ENCODE measurements around the gene CACTIN. TPM values are rescaled to one million over a fixed set of nuclear protein-coding genes. Genes with fewer than 3 reads are reported as not detected.

CACTIN gene
- polyA plus RNA-seq, 1 of the 3 experiments (the other 2 are of a cell fraction) = 36.4 TPM

DNA sequence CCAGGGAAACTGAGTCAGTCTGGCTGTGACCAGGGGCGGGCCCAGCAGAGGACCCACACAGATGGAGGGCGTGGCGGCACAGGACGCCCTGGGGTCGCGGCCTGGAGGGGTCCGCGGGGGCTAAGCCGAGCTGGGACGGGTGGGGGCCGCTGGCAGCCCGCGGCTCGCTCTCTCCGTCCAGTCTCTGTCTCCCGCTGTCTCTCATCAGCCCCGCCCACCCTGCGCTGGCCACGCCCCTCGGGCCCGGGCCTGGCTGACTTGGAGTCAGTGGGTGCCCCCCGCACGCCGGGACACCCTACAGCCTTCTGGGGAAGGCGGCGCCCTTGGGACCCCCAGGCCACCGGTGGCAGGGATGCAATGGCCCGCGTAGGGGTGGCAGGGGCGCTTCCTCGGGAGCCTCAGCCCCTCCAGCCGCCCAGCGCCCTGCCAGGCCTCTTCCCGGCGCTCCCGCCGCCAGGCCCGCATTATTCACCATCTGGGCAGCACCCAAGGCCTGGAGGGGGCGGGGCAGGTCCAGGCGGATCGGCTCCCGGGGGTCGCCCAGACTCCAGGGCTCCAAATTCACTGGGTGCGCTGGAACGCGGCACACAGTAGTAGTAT is 19.8 kb downstream of the CACTIN start, which contains the start of gene TBXA2R:
TSS of gene TBXA2R (minus strand) at position 186 of the 600 bp plus-strand sequence. CDS start 6,241 bp downstream, outside the sequence.
- DNase-seq = peak; percentile 96
- Histone ChIP-seq H3F3A (replicated peaks; ENCODE audit: insufficient read depth) (no peaks in the 10 kb centered on the region), H3K4me2 (peak within 1 kb of the TSS; percentile 99), H3K79me2 (ENCODE audit: insufficient read depth) (no peaks in the 10 kb centered on the region), H3K27me3 (ENCODE audit: insufficient read depth) (no peaks in the 10 kb centered on the region), H3K4me3 (ENCODE audit: low read depth in 2 of 2, low read length in 1 of 2) (peak within 1 kb of the TSS; percentile 52 to 73), H3K4me1 (ENCODE audit: control insufficient read depth in 1 of 2, insufficient read depth in 2 of 2, low read depth in 1 of 2, low read length in 1 of 2) (peaks cover 8 to 14% of the 10 kb centered on the region in 2 experiments; a peak in 1 of 4 replicates), H2AFZ (ENCODE audit: low read depth) (peak within 1 kb of the TSS; percentile 82; the same call in 1 of the 2 replicates), H3K36me3 (replicated peaks in 1 of 2; ENCODE audit: control insufficient read depth in 1 of 2, insufficient read depth in 2 of 2, low read length in 1 of 2) (peaks cover 0 to 12% of the 10 kb centered on the region in 2 experiments), H4K20me1 (ENCODE audit: insufficient read depth) (no peaks in the 10 kb centered on the region), H3K9me2 (no peaks in the 10 kb centered on the region), H3K9ac (peak within 1 kb of the TSS; percentile 73), H3K27ac (ENCODE audit: low read depth in 2 of 2, low read length in 1 of 2) (peak within 1 kb of the TSS; percentile 33 to 36; a peak in 3 of 4 replicates), H3K9me3 (no peaks in the 10 kb centered on the region)
- WGBS (ENCODE audit: low lambda C conversion rate) = 9% methylated on average over 16 of the region's 46 CpGs
- ChIA-PET POLR2A (no interaction called here), CTCF (interaction anchor here (0.6 to 1.1 kb wide), 3 partner anchors 22 to 335 kb away, joined by 3 to 5 read pairs (median 3); partner anchors contain the start of gene GIPC3)
- no peak for TF ChIP-seq RXRA (IDR thresholded peaks at IDR 0.05; ENCODE audit: borderline replicate concordance, low read depth)
- peak; percentile 21; the same call in 1 of the 2 replicates for TF ChIP-seq MXI1 (IDR thresholded peaks at IDR 0.05; ENCODE audit: low read depth, low read length)
- no peak; the same call in 1 of the 2 replicates for TF ChIP-seq TCF12 (IDR thresholded peaks at IDR 0.05)

DNA sequence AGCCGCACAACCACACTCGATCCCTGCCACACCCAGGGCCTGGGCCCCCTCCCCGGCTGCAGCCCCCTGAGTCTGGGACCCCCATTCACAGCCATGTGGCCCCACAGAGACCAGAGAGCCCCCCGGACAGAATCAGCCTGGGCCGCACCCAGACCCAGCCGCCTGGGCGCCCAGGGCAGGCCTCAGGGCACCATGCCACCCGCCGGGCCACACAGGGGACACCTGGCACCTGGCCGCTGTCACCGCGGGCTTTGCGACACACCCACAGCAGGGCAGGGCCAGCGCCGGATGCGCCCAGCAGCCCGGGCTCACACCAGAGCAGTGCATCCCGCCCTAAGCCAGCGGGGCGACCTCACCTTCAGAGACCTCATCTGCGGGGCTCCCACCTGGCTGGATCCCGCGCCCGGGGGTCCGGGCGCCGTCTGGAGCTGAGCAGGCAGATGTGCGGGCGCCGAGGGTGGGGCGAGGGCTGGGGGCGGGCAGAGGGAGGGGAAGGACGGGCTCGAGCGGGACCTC is 20.4 kb downstream of the CACTIN start:
- Histone ChIP-seq H3K9me3 (no peaks in the 10 kb centered on the region), H3K27ac (ENCODE audit: low read depth in 2 of 2, low read length in 1 of 2) (peak overlapping the region in 1 of 2 experiments; percentile 36; a peak in 1 of 4 replicates), H3K4me1 (ENCODE audit: control insufficient read depth in 1 of 2, insufficient read depth in 2 of 2, low read depth in 1 of 2, low read length in 1 of 2) (peaks cover 8 to 14% of the 10 kb centered on the region in 2 experiments; a peak in 1 of 4 replicates), H3K79me2 (ENCODE audit: insufficient read depth) (no peaks in the 10 kb centered on the region), H3K9me2 (no peaks in the 10 kb centered on the region), H3K4me2 (peak overlapping the region; percentile 99), H2AFZ (ENCODE audit: low read depth) (peak overlapping the region; percentile 82; the same call in 1 of the 2 replicates), H3K4me3 (ENCODE audit: low read depth in 2 of 2, low read length in 1 of 2) (peak overlapping the region; percentile 52 to 73), H4K20me1 (ENCODE audit: insufficient read depth) (no peaks in the 10 kb centered on the region), H3F3A (replicated peaks; ENCODE audit: insufficient read depth) (no peaks in the 10 kb centered on the region), H3K36me3 (replicated peaks in 1 of 2; ENCODE audit: control insufficient read depth in 1 of 2, insufficient read depth in 2 of 2, low read length in 1 of 2) (peaks cover 0 to 6% of the 10 kb centered on the region in 2 experiments), H3K9ac (peak overlapping the region; percentile 73), H3K27me3 (ENCODE audit: insufficient read depth) (no peaks in the 10 kb centered on the region)
- DNase-seq = peak; percentile 78
- ChIA-PET CTCF (interaction anchor here (1.0 kb wide), 1 partner anchor 61 kb away, joined by 3 read pairs; no protein-coding TSS in a partner anchor), POLR2A (no interaction called here)
- TF ChIP-seq MXI1 (IDR thresholded peaks at IDR 0.05; ENCODE audit: low read depth, low read length) = no peak
- TF ChIP-seq, protein P1, sequence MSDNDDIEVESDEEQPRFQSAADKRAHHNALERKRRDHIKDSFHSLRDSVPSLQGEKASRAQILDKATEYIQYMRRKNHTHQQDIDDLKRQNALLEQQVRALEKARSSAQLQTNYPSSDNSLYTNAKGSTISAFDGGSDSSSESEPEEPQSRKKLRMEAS (IDR thresholded peaks at IDR 0.05; ENCODE audit: low read depth) = no peak
- no peak for TF ChIP-seq RXRA (IDR thresholded peaks at IDR 0.05; ENCODE audit: borderline replicate concordance, low read depth)
- TF ChIP-seq, protein P2, sequence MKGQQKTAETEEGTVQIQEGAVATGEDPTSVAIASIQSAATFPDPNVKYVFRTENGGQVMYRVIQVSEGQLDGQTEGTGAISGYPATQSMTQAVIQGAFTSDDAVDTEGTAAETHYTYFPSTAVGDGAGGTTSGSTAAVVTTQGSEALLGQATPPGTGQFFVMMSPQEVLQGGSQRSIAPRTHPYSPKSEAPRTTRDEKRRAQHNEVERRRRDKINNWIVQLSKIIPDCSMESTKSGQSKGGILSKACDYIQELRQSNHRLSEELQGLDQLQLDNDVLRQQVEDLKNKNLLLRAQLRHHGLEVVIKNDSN (IDR thresholded peaks at IDR 0.05; ENCODE audit: borderline replicate concordance, low read depth) = no peak
- TF ChIP-seq, protein P3, sequence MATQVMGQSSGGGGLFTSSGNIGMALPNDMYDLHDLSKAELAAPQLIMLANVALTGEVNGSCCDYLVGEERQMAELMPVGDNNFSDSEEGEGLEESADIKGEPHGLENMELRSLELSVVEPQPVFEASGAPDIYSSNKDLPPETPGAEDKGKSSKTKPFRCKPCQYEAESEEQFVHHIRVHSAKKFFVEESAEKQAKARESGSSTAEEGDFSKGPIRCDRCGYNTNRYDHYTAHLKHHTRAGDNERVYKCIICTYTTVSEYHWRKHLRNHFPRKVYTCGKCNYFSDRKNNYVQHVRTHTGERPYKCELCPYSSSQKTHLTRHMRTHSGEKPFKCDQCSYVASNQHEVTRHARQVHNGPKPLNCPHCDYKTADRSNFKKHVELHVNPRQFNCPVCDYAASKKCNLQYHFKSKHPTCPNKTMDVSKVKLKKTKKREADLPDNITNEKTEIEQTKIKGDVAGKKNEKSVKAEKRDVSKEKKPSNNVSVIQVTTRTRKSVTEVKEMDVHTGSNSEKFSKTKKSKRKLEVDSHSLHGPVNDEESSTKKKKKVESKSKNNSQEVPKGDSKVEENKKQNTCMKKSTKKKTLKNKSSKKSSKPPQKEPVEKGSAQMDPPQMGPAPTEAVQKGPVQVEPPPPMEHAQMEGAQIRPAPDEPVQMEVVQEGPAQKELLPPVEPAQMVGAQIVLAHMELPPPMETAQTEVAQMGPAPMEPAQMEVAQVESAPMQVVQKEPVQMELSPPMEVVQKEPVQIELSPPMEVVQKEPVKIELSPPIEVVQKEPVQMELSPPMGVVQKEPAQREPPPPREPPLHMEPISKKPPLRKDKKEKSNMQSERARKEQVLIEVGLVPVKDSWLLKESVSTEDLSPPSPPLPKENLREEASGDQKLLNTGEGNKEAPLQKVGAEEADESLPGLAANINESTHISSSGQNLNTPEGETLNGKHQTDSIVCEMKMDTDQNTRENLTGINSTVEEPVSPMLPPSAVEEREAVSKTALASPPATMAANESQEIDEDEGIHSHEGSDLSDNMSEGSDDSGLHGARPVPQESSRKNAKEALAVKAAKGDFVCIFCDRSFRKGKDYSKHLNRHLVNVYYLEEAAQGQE (IDR thresholded peaks at IDR 0.05; ENCODE audit: low read depth, low read length) = no peak
- TF ChIP-seq EP300 (IDR thresholded peaks at IDR 0.05; ENCODE audit: borderline replicate concordance in 1 of 2, low read depth in 1 of 2, low read length in 1 of 2) = no peak
- TF ChIP-seq TCF12 (IDR thresholded peaks at IDR 0.05) = no peak
- TF ChIP-seq, protein P4, sequence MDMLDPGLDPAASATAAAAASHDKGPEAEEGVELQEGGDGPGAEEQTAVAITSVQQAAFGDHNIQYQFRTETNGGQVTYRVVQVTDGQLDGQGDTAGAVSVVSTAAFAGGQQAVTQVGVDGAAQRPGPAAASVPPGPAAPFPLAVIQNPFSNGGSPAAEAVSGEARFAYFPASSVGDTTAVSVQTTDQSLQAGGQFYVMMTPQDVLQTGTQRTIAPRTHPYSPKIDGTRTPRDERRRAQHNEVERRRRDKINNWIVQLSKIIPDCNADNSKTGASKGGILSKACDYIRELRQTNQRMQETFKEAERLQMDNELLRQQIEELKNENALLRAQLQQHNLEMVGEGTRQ (IDR thresholded peaks at IDR 0.05; ENCODE audit: borderline replicate concordance, low read depth, low read length) = no peak
- TF ChIP-seq MEF2A (IDR thresholded peaks at IDR 0.05; ENCODE audit: borderline replicate concordance, low read depth) = no peak
- no peak for TF ChIP-seq RAD21 (IDR thresholded peaks at IDR 0.05; ENCODE audit: low read length)
- TF ChIP-seq EZH2phosphoT487 (IDR thresholded peaks at IDR 0.05; ENCODE audit: borderline replicate concordance, low read depth) = no peak
- TF ChIP-seq, protein P5, sequence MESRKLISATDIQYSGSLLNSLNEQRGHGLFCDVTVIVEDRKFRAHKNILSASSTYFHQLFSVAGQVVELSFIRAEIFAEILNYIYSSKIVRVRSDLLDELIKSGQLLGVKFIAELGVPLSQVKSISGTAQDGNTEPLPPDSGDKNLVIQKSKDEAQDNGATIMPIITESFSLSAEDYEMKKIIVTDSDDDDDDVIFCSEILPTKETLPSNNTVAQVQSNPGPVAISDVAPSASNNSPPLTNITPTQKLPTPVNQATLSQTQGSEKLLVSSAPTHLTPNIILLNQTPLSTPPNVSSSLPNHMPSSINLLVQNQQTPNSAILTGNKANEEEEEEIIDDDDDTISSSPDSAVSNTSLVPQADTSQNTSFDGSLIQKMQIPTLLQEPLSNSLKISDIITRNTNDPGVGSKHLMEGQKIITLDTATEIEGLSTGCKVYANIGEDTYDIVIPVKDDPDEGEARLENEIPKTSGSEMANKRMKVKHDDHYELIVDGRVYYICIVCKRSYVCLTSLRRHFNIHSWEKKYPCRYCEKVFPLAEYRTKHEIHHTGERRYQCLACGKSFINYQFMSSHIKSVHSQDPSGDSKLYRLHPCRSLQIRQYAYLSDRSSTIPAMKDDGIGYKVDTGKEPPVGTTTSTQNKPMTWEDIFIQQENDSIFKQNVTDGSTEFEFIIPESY (IDR thresholded peaks at IDR 0.05; ENCODE audit: borderline replicate concordance, low read depth) = no peak
- TF ChIP-seq FOSL2 (IDR thresholded peaks at IDR 0.05; ENCODE audit: borderline replicate concordance, low read depth) = no peak
- no peak for TF ChIP-seq ELF1 (IDR thresholded peaks at IDR 0.05)
- TF ChIP-seq NFIC (IDR thresholded peaks at IDR 0.05; ENCODE audit: borderline replicate concordance) = no peak
- TF ChIP-seq RCOR1 (IDR thresholded peaks at IDR 0.05; ENCODE audit: low read length) = no peak
- TF ChIP-seq JUND (IDR thresholded peaks at IDR 0.05) = no peak
- no peak for TF ChIP-seq TAF1 (IDR thresholded peaks at IDR 0.05; ENCODE audit: borderline replicate concordance, low read depth, low read length)
- WGBS (ENCODE audit: low lambda C conversion rate) = 0% methylated on average over 6 of the region's 35 CpGs
